A673 (cell line): ENCODE data around the gene DNHD1. TPM values are rescaled to one million over a fixed set of nuclear protein-coding genes. Genes with fewer than 3 reads are reported as not detected.

Experiments
- BruUV-seq: library from RNA; stranded (reverse); fragments of 400-500 nt; replicated peaks from 2 replicates; lab custom pipeline; 2021; lab: Mats Ljungman, UMichigan
- CTCF ChIA-PET: fragments of 300-600 bp; sonication (Branson Sonifier 250); formaldehyde crosslinking; loops from one replicate; lab custom pipeline; 2022; ENCODE audit warnings: antibody characterized with exemption; lab: Charles Lee
- POLR2A ChIA-PET: fragments of 300-600 bp; sonication (Branson Sonifier 250); formaldehyde crosslinking; loops from one replicate; lab custom pipeline; 2022; ENCODE audit warnings: antibody characterized with exemption; ENCODE audit not compliant: low non-redundant PET; lab: Charles Lee
- DNase-seq: peaks from one replicate; pipeline ENCODE4 v3.0.0-alpha.2; 2015; ENCODE audit warnings: low spot score
- H3K27ac ChIP-seq: fragments of 200-600 bp; sonication (generic); 2 replicates; pipeline ENCODE4 v1.5.1; 2016; ENCODE audit warnings: mixed run types, low read depth, mild to moderate bottlenecking, mixed read lengths, antibody characterized with exemption, low read length; ENCODE audit not compliant: poor library complexity, severe bottlenecking
- H3K27me3 ChIP-seq: fragments of 200-600 bp; sonication (generic); replicated peaks from 2 replicates; pipeline ENCODE4 v1.6.1; 2017; ENCODE audit warnings: mixed run types, low read depth, mild to moderate bottlenecking, mixed read lengths, antibody characterized with exemption, low read length; ENCODE audit not compliant: insufficient read depth, poor library complexity
- H3K36me3 ChIP-seq: fragments of 200-600 bp; sonication (generic); 2 replicates; pipeline ENCODE4 v1.6.1; 2016; ENCODE audit warnings: mixed run types, mild to moderate bottlenecking, mixed read lengths, antibody characterized with exemption, low read length; ENCODE audit not compliant: insufficient read depth, poor library complexity, severe bottlenecking
- H3K4me1 ChIP-seq: fragments of 200-600 bp; sonication (generic); 2 replicates; pipeline ENCODE4 v1.6.1; 2017; ENCODE audit warnings: mixed run types, mild to moderate bottlenecking, mixed read lengths, antibody characterized with exemption, low read length; ENCODE audit not compliant: insufficient read depth, poor library complexity, severe bottlenecking
- H3K4me3 ChIP-seq: fragments of 200-600 bp; sonication (generic); 2 replicates; pipeline ENCODE4 v1.5.1; 2016; ENCODE audit warnings: low read depth, mixed run types, mild to moderate bottlenecking, mixed read lengths, low read length; ENCODE audit not compliant: poor library complexity, severe bottlenecking
- H3K9me3 ChIP-seq: fragments of 200-600 bp; sonication (generic); 2 replicates; pipeline ENCODE4 v1.6.1; 2016; ENCODE audit warnings: mixed run types, low read depth, mild to moderate bottlenecking, mixed read lengths, antibody characterized with exemption, low read length; ENCODE audit not compliant: poor library complexity, severe bottlenecking
- CTCF ChIP-seq: fragments of 300-800, 200-600 bp; sonication (generic); conservative IDR thresholded peaks from 2 replicates; pipeline ENCODE4 v1.5.1; 2017; ENCODE audit warnings: low read depth, mild to moderate bottlenecking, antibody characterized with exemption, low read length, moderate library complexity, mixed read lengths
- EZH2 ChIP-seq: fragments of 200-600 bp; sonication (generic); IDR thresholded peaks from 2 replicates; pipeline ENCODE4 v1.6.1; 2017; ENCODE audit warnings: borderline replicate concordance, low read depth, mild to moderate bottlenecking, mixed read lengths, antibody characterized with exemption, low read length; ENCODE audit not compliant: poor library complexity, severe bottlenecking
- intact Hi-C: fragments of 100-400 bp; cut with micrococcal nuclease; formaldehyde crosslinking; loops from one replicate; pipeline ENCODE4 v1.10.0; 2022; ENCODE audit not compliant: unreplicated experiment
- total RNA-seq: library from RNA; stranded (reverse); gene quantifications from 2 replicates; pipeline ENCODE4 v1.2.3, GENCODE V29; 2021

Gene DNHD1
- total RNA-seq, 1 experiment from 2014 or later = 20.1 TPM

- H3K9me3 ChIP-seq = no peaks in the 10 kb centered on the region
- no peaks in the 10 kb centered on the region for H3K4me1 ChIP-seq
- no peaks in the 10 kb centered on the region for H3K27me3 ChIP-seq
- ChIA-PET CTCF (no interaction called here), POLR2A (interaction anchor here (0.6 kb wide), 1 partner anchor 8 kb away, joined by 3 read pairs; no protein-coding TSS in a partner anchor)
- H3K4me3 ChIP-seq = no peak overlapping the region
- TF ChIP-seq EZH2 (no peak), CTCF (no peak)
- no peak for DNase-seq
- H3K36me3 ChIP-seq = peaks cover 18% of the 10 kb centered on the region
- no TSS peak for BruUV-seq
- intact Hi-C loops = no loop called here
- no peak overlapping the region for H3K27ac ChIP-seq
Observed at GRCh38 chr11:6498544-6498943, 1.5 kb downstream of the DNHD1 start.

GRCh38 chr11:6502382-6502781, 5.3 kb downstream of the DNHD1 start:
- Histone ChIP-seq H3K27me3 (no peaks in the 10 kb centered on the region), H3K27ac (no peak overlapping the region), H3K9me3 (no peaks in the 10 kb centered on the region), H3K4me3 (no peak overlapping the region), H3K4me1 (peaks cover 14% of the 10 kb centered on the region), H3K36me3 (peaks cover 23% of the 10 kb centered on the region)
- CTCF ChIA-PET = no interaction called here
- intact Hi-C loops = no loop called here
- no peak for DNase-seq
- no TSS peak for BruUV-seq
- POLR2A ChIA-PET = no interaction called here
- TF ChIP-seq CTCF = no peak
- TF ChIP-seq EZH2 = no peak

- no peak for DNase-seq
- no TSS peak for BruUV-seq
- H3K27ac ChIP-seq = peak overlapping the region; percentile 47
- intact Hi-C loops = no loop called here
- peaks cover 14% of the 10 kb centered on the region for H3K4me1 ChIP-seq
- CTCF ChIA-PET = interaction anchor here (1.0 kb wide), 1 partner anchor 35 kb away, joined by 3 read pairs; no protein-coding TSS in a partner anchor
- POLR2A ChIA-PET = no interaction called here
- no peaks in the 10 kb centered on the region for H3K27me3 ChIP-seq
- H3K4me3 ChIP-seq = no peak overlapping the region
- no peak for TF ChIP-seq EZH2
- TF ChIP-seq CTCF = no peak
- H3K36me3 ChIP-seq = peaks cover 23% of the 10 kb centered on the region
- no peaks in the 10 kb centered on the region for H3K9me3 ChIP-seq
Observed at GRCh38 chr11:6504166-6504565, 7.1 kb downstream of the DNHD1 start.
